ENCODE measurements around the gene NRL. TPM values are rescaled to one million over a fixed set of nuclear protein-coding genes. Genes with fewer than 3 reads are reported as not detected.

Gene NRL
- total and polyA plus RNA-seq, 10 of the 15 experiments (the other 5 are each of a cell fraction or from before 2014, with no cell fraction given), result 0.11 to 4.4 (median 2.2) TPM

- no peak for TF ChIP-seq SIX5 (IDR thresholded peaks at IDR 0.05; ENCODE audit: low read depth, low read length, severe bottlenecking)
- no peak for TF ChIP-seq POLR2AphosphoS5 (IDR thresholded peaks at IDR 0.05; ENCODE audit: low read length)
- TF ChIP-seq RAD21 (IDR thresholded peaks at IDR 0.05; ENCODE audit: insufficient read depth, low read depth, low read length), result no peak
- no peak for TF ChIP-seq PKNOX1 (IDR thresholded peaks at IDR 0.05)
- no peak for TF ChIP-seq ATF2 (IDR thresholded peaks at IDR 0.05; ENCODE audit: low read length)
These were observed 35.1 kb downstream of the NRL start (continued) for GRCh38 chr14:24079491-24080141.

GRCh38 chr14:24078146-24078545, 36.6 kb downstream of the NRL start:
- POLR2A ChIA-PET, result no interaction called here
- no peaks in the 10 kb centered on the region for H4K20me1 ChIP-seq (ENCODE audit: control insufficient read depth, insufficient read depth)
- in situ Hi-C loops (cut with MboI), result no loop called here
- DNase-seq (ENCODE audit: low read depth, low spot score), result no peak
- H3K27ac ChIP-seq (ENCODE audit: control insufficient read depth, insufficient read depth), result no peak overlapping the region
- H3K36me3 ChIP-seq (ENCODE audit: control insufficient read depth in 2 of 2, insufficient read depth in 2 of 2, low read length in 1 of 2), result no peaks in the 10 kb centered on the region
- intact Hi-C loops (cut with micrococcal nuclease; ENCODE audit: unreplicated experiment), result no loop called here
- H3K4me1 ChIP-seq (ENCODE audit: control insufficient read depth, insufficient read depth, low read length), result peaks cover 28% of the 10 kb centered on the region
- H3K4me2 ChIP-seq (ENCODE audit: control insufficient read depth, insufficient read depth), result no peak overlapping the region
- H3K9me3 ChIP-seq (replicated peaks; ENCODE audit: control insufficient read depth, insufficient read depth, low read length), result no peaks in the 10 kb centered on the region
- no peaks in the 10 kb centered on the region for H3K79me2 ChIP-seq (ENCODE audit: control insufficient read depth, insufficient read depth, low read length)
- SMC1A ChIA-PET (ENCODE audit: uncharacterized antibody, unreplicated experiment), result interaction anchor here (1.3 to 5.2 kb wide), 2 partner anchors 14 to 20 kb away, joined by 3 to 51 read pairs; partner anchors contain the start of gene PCK2
- no peak for ATAC-seq
- CTCF ChIA-PET, result no interaction called here
- RAD21 ChIA-PET (ENCODE audit: unreplicated experiment), result no interaction called here
- no peak overlapping the region for H2AFZ ChIP-seq (ENCODE audit: control insufficient read depth, low read depth, low read length)
- FAIRE-seq, result no peak
- H3K9ac ChIP-seq (ENCODE audit: control insufficient read depth, insufficient read depth, low read length), result no peak overlapping the region
- no peak overlapping the region for H3K4me3 ChIP-seq
- 14% methylated on average over 3 of the region's 3 CpGs for WGBS (ENCODE audit: insufficient coverage, insufficient replicate concordance, low lambda C conversion rate, missing lambda C conversion rate)
- no peaks in the 10 kb centered on the region for H3K27me3 ChIP-seq (replicated peaks in 1 of 2; ENCODE audit: control insufficient read depth in 2 of 2, insufficient read depth in 2 of 2, low read length in 1 of 2)
- no TSS peak for BruUV-seq (replicated peaks)
- TF ChIP-seq NR2C1 (IDR thresholded peaks at IDR 0.05) (no peak), MEF2A (IDR thresholded peaks at IDR 0.05; ENCODE audit: insufficient read depth, low read depth, low read length) (no peak), HDGF (IDR thresholded peaks at IDR 0.05) (no peak), CHD2 (IDR thresholded peaks at IDR 0.05; ENCODE audit: borderline replicate concordance, low read depth, low read length) (no peak), CEBPZ (IDR thresholded peaks at IDR 0.05; ENCODE audit: low read depth, low read length) (no peak), MLLT1 (IDR thresholded peaks at IDR 0.05) (no peak), RB1 (IDR thresholded peaks at IDR 0.05; ENCODE audit: borderline replicate concordance) (no peak), SUZ12 (IDR thresholded peaks at IDR 0.05; ENCODE audit: unreplicated experiment) (no peak), RELB (IDR thresholded peaks at IDR 0.05; ENCODE audit: low read depth) (no peak)

All from GM12878 (cell line).